ENCODE measurements around the gene ACVRL1. TPM values are rescaled to one million over a fixed set of nuclear protein-coding genes. Genes with fewer than 3 reads are reported as not detected.
A peak's percentile ranks its signal among the peaks of the same experiment; 100 is the strongest.

The ACVRL1 gene
- total and polyA plus RNA-seq, 4 donors, result 76.1 to 186 (median 115) TPM

DNA sequence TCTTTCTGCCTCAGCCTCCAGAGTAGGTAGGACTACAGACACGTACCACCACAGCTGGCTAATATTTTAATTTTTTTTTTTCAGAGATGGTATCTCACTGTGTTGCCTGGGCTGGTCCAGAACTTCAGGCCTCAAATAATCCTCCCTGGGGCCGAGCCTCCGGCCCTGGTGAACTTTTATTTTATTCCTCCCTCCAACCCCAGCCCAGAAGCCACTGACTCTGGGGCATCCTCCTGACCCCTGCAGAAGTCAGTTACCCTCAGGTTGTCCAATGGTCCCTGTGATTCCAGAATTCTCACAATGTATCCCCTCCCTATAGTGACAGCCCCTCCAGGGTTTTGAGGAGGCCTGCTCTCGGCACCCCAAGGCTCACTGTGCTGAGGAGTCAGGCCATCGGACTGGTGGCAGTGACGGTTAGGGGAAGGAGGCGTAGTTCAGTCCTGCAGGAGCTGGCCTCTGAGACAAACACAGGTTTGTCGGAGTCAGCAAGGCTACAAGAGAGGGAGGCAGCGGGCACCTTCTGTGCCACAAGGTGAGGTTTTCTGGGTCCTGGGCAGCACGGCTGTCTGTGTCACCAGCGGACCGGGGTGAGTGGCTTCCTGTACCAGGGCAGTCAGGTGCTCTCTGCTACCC is 39.4 kb upstream of the ACVRL1 start:
- Histone ChIP-seq H3K27me3 (ENCODE audit: control insufficient read depth in 3 of 3, insufficient read depth in 3 of 3, low read length in 2 of 3) (peaks cover 0 to 3% (median 3%) of the 10 kb centered on the region in 3 donors), H3K4me3 (no peak overlapping the region), H3K9me3 (ENCODE audit: control insufficient read depth in 4 of 4, insufficient read depth in 3 of 4, low read length in 3 of 4) (peaks cover 0 to 2% (median 0%) of the 10 kb centered on the region in 4 donors), H3K27ac (ENCODE audit: low read depth in 1 of 2, low read length in 1 of 2) (no peak overlapping the region), H3K4me1 (ENCODE audit: control insufficient read depth in 5 of 5, insufficient read depth in 5 of 5, low read length in 5 of 5) (peaks cover 5 to 42% (median 18%) of the 10 kb centered on the region in 5 donors), H3K9ac (ENCODE audit: insufficient read depth in 1 of 2, low read length in 2 of 2) (no peak overlapping the region), H3K36me3 (ENCODE audit: control insufficient read depth in 4 of 4, insufficient read depth in 4 of 4, low read length in 4 of 4) (no peaks in the 10 kb centered on the region)
- ATAC-seq (ENCODE audit: insufficient read depth, low FRiP score), result no peak
- DNase-seq, result no peak
- WGBS, 2 donors, result 87 to 96% methylated on average over 12 of the region's 12 CpGs
- TF ChIP-seq CTCF (IDR thresholded peaks at IDR 0.05; ENCODE audit: control extremely low read depth, extremely low read depth), result no peak

DNA sequence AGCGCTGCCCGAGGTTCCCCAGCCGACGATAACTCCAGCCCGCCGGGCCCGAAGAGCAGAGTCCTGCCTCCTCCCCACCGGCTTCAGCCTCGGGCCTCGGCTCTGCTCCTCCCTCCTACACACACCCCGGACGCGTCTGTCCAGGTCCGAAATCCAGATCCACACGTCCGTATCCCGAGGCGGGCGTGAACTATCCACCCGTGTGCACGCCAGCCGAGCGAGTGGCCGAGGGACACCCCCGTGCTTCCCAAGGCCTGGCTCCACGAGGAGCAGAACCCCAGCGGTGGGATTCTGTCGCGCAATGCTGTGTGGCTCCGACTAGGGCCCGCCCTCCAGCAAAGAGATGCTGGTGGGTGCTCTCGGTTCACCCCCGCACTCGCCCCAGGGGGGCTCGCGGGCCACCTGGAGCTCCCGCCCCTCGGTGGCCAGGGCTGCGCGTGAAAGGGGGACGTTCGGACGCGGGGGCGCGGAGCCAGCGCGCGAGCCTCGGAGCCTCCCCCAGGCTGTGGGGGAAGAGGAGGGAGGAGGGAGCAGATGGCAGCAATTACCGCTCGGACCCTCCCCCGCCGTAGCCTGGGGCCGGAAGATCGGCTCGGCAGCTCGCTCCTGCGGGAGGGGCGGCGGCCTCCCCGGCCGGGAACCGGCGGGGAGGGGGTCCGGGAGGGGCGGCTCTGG is 38.3 kb upstream of the ACVRL1 start:
- Histone ChIP-seq H3K9me3 (ENCODE audit: control insufficient read depth in 4 of 4, insufficient read depth in 3 of 4, low read length in 3 of 4) (no peaks in the 10 kb centered on the region), H3K9ac (ENCODE audit: insufficient read depth in 1 of 2, low read length in 2 of 2) (no peak overlapping the region), H3K27ac (ENCODE audit: low read depth in 1 of 2, low read length in 1 of 2) (no peak overlapping the region), H3K27me3 (ENCODE audit: control insufficient read depth in 3 of 3, insufficient read depth in 3 of 3, low read length in 2 of 3) (peaks cover 0 to 3% (median 3%) of the 10 kb centered on the region in 3 donors), H3K36me3 (ENCODE audit: control insufficient read depth in 4 of 4, insufficient read depth in 4 of 4, low read length in 4 of 4) (no peaks in the 10 kb centered on the region), H3K4me1 (ENCODE audit: control insufficient read depth in 5 of 5, insufficient read depth in 5 of 5, low read length in 5 of 5) (peaks cover 5 to 39% (median 14%) of the 10 kb centered on the region in 5 donors), H3K4me3 (no peak overlapping the region)
- peak; percentile 45 to 65 (median 51) for DNase-seq
- WGBS, 2 donors, result 5 to 9% methylated on average over 51 to 67 of the region's 67 CpGs
- TF ChIP-seq CTCF (IDR thresholded peaks at IDR 0.05; ENCODE audit: control extremely low read depth, extremely low read depth), result no peak
- ATAC-seq (ENCODE audit: insufficient read depth, low FRiP score), result no peak

GRCh38 chr12:51869496-51869865 is 37.8 kb upstream of the ACVRL1 start:
- Histone ChIP-seq H3K36me3 (ENCODE audit: control insufficient read depth in 4 of 4, insufficient read depth in 4 of 4, low read length in 4 of 4) (no peaks in the 10 kb centered on the region), H3K27me3 (ENCODE audit: control insufficient read depth in 3 of 3, insufficient read depth in 3 of 3, low read length in 2 of 3) (peaks cover 0 to 3% (median 3%) of the 10 kb centered on the region in 3 donors), H3K4me3 (no peak overlapping the region), H3K27ac (ENCODE audit: low read depth in 1 of 2, low read length in 1 of 2) (no peak overlapping the region), H3K9ac (ENCODE audit: insufficient read depth in 1 of 2, low read length in 2 of 2) (no peak overlapping the region), H3K4me1 (ENCODE audit: control insufficient read depth in 5 of 5, insufficient read depth in 5 of 5, low read length in 5 of 5) (peaks cover under 1 to 36% (median 10%) of the 10 kb centered on the region in 5 donors), H3K9me3 (ENCODE audit: control insufficient read depth in 4 of 4, insufficient read depth in 3 of 4, low read length in 3 of 4) (no peaks in the 10 kb centered on the region)
- TF ChIP-seq CTCF (IDR thresholded peaks at IDR 0.05; ENCODE audit: control extremely low read depth, extremely low read depth), result no peak
- 26 to 41% methylated on average over 13 to 20 of the region's 20 CpGs for WGBS, 2 donors
- DNase-seq (no peak), ATAC-seq (ENCODE audit: insufficient read depth, low FRiP score) (no peak)
